Fibroblast of peridontal ligament (primary cell): ENCODE measurements around the gene RPS6KA2.
"Not testable (repeated sequence)": the region's sequence is repeated elsewhere in the genome, so short reads cannot be mapped to it uniquely, and the experiment has no call there.

ENCODE experiments used
- DNase-seq: peaks from one replicate; pipeline ENCODE4 v3.0.0-alpha.2; 2010; ENCODE audit errors: extremely low read depth

The RPS6KA2 gene

DNA sequence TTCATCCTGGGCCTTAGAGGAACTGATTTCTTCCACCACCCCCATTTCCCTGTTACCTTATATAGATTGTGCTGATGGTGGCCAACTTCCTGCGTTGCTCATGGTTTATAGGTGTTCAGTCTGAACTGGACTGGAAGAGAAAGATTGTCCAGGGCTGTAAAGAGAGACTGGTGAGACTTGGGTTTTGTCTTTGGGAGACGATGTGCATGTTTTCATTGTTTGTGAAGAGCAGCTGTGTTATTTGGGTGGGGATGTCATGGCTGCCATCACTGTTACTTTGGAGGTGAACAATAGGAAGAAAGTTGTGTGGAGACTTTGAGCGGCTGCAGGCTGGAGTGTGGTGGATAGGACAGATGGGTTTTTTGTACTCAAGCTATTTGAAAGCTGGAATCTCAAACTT lies 228.7 kb downstream of the RPS6KA2 start:
- DNase-seq: no peak

DNA sequence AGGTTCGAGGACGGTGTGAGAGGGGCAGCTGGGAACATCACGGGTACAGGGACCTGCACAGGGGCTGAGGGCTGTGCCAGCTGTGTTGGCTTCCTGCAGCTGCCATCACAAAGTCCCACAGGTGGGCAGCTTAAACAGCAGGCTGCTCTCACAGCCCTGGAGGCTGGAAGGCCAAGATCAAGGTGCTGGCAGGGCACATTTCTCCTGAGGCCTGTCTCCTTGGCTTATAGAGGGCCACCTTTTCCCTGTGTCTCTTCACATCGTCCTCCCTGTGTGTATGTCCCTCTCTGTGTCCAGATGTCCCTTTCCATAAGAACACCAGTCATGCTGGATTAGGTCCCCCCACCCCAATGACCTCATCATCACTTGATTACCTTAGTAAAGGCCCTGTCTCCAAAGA lies 229.2 kb downstream of the RPS6KA2 start:
- no peak for DNase-seq

DNA sequence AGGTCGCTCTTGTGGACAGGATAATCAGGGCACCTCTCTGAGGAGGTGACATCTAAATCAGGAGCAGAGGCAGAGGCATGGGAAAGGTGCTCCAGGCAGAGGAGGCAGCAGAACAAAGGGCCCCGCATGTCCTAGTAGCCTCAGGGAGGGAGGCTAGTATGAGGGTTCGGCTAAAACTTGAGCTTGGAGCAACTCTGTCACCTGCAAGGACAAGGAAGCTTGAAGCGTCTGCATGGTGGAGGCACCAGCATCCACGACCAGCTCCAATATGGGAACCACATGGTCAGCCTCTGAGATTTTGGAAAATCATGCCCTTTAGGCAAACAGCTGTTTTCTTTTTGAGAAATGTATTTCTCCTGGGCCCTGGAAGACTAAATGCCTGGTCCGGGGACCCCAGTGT lies 231.3 kb downstream of the RPS6KA2 start:
- no peak for DNase-seq

DNA sequence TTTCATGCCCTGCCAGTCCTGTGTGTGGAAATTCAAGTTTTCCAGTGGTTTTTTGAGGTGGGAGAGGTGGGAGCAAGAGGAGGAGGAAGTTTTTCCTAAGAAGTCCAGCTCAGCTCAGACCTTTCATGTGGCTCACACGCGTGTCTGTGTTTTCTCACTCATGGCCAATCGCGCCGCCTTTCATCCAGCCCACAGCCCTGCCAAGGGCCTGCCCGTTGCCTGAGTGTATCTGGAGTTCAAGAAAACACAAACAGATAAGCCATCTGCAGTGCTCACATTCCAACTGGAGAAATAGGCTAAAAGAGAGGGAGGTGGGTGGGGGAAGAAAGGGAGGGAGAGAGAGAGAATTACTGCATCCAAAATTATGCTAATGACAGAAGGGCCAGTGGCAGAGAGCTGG lies 231.7 kb downstream of the RPS6KA2 start:
- DNase-seq: no peak

DNA sequence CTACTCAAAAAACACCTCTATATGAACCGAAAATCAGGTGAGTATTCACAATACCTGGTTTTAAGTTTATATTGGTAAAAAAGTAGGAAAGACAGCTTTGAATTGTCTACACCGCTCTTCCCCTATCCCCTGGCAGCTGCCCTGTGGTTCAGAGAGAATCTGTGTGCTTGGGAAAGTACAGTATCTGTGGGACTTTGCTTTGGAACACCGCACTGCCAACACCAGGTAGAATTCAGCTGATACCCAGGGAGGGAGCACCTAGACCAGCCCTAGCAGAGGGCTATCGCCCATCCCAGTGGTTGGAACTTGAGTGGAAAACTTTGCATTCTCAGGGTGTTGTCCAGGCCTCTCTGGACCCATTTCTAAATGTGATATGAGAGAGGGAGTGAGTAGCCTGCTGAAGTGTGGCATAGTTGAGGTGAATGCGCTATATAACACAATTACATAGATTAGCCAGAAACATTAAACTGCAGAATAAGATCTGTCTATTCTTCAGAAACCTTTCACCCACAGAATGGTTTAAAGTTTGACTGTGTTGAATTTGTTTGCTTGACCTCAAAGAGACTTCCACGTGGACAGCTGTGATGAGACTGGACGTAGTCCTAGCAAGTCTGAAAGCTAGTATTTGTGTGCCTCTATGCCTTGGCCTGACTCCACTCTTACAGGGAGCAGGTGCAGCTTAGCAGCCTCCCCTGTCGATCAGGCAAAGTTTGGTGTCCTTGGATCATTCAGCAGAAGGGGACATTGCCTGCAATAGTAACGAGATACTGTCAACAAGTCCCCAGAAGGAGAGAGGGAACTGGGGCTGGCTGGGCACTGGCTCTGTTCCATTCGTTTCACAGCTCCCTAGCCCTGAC lies 232.8 kb downstream of the RPS6KA2 start:
- DNase-seq: no peak

DNA sequence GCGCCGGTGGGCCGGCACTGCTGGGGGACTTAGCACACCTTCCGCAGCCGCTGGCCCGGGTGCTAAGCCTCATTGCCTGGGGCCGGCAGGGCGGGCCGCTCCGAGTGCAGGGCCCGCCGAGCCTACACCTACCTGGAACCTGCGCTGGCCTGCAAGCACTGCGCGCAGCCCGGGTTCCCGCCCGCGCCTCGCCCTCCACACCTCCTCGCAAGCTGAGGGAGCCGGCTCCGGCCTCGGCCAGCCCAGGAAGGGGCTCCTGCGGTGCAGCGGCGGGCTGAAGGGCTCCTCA lies 233.6 kb downstream of the RPS6KA2 start:
- no peak for DNase-seq

DNA sequence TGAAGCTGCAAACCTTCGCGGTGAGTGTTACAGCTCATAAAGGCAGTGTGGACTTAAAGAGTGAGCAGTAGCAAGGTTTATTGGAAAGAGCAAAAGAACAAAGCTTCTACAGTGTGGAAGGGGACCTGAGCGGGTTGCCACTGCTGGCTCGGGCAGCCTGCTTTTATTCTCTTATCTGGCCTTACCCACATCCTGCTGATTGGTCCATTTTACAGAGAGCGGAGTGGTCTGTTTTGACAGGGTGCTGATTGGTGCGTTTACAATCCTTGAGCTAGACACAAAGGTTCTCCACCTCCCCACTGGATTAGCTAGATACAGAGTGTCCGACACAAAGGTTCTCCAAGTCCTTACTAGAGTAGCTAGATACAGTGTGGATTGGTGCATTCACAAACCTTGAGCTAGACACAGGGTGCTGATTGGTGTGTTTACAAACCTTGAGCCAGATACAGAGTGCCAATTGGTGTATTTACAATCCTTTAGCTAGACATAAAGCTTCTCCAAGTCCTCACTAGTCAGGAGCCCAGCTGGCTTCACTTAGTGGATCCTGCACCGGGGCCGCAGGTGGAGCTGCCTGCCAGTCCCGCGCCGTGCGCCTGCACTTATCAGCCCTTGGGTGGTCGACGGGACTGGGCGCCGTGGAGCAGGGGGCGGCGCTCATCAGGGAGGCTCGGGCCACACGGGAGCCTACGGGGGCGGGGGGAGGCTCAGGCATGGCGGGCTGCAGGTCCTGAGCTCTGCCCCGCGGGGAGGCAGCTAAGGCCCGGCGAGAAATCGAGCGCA lies 234.1 kb downstream of the RPS6KA2 start:
- not testable (repeated sequence) for DNase-seq

DNA sequence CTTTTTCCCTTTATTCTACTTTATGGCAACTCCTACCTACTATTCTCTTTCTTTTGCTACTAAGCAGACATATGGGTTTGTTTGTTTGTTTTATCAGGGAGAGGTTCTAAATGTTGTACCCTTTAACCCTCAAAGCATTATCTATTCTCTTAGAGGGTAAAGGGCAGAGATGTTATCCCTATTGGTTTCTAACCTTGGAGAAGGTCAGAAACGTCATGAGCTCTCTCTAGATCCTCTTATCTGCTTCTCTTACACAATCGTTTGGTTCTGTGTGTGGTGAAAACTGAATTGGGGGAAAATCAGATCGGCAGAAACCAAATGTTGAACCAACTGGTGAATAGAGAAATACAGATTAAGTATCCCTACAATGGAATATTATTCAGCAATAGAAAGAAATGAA lies 237.9 kb downstream of the RPS6KA2 start:
- DNase-seq: no peak

DNA sequence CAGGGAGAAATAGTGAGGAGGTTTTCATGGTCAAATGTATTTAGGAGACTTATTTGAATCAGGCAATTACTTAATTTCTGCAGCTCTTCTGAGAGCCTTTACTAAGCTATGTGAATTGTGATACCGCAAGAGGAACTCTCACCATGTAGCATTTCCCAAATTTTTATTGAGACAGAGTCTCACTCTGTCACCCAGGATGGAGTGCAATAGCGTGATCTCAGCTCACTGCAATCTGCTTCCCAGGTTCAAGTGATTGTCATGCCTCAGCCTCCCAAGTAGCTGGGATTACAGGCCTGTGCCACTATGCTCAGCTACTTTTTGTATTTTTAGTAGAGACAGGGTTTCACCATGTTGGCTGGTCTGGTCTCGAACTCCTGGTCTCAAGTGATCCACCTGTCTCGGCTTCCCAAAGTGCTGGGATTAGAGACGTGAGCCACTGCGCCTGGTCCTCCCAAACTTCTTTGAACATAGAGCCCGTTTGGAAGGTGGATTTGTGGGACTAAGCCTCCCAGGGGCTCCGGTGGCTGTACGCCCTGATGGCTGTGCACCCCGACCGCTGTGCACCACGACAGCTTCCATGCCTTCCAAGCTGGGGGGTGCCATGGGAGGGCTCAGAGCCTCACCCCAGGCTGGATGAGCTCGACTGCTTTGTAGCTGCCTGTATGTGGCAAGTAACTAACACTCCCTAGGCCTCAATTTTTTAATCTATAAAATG lies 238.6 kb downstream of the RPS6KA2 start:
- DNase-seq: no peak

DNA sequence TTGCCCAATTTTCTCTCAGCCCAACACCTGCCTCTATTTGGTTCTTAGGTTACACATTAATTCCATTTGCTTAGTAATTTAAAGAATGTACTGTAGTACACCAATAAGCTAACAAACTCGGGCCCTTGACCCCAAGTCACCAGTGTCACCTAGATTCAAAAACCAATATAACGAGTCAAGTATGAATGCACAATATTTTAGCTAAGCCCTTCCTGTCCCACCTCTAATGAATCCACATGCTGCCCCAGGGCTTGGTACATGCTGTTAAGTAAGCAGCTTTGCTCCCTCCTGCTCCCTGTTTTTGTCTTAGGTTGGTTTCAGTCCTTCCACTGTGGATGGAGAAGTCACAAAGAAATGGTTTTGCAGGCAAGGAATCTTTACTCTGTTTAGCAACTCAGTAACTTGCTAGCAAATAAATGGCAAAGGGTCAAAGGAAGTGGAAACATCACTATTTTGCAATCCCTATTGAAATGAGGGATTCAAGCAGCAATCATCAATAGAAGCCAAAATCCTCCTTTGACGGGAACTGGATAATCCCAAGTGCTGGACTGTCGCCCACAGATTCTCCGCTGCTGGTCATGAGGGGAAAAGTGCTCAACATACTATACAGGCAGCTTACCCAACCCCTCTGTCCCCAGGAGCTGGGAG lies 239.3 kb downstream of the RPS6KA2 start:
- DNase-seq: no peak

DNA sequence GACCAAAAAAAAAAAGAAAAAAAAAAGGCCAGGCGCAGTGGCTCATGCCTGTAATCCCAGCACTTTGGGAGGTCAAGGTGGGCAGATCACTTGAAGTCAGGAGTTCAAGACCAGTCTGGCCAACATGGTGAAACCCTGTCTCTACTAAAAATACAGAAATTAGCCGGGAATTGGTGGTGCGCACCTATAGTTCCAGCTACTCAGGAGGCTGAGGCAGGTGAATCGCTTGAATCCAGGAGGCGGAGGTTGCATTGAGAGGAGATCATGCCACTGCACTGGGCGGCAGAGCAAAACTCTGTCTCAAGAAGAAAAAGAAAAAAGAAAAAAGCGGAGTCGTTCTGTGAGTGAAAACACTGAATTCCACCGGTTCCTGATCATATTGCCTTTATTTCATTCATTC lies 240.0 kb downstream of the RPS6KA2 start:
- not testable (repeated sequence) for DNase-seq

DNA sequence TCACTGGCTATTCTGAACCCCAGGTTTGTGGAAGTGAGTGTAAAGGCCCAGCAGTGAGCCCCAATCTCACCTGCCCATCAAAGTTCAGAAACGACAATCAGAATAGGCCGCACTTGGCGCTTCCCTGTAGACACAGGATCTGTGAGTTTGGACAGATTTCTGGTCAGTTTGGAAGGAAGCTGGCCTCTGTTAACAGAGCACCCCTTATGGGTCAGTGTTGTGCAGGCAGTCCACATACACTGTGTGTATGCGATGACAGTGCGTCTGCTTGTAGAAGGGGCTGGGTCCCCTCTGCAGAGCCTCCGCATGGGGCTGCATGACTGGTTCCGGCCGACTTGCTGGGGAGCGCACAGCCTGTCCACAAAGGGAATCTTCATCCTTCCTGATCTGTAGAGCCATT lies 240.9 kb downstream of the RPS6KA2 start:
- no peak for DNase-seq

DNA sequence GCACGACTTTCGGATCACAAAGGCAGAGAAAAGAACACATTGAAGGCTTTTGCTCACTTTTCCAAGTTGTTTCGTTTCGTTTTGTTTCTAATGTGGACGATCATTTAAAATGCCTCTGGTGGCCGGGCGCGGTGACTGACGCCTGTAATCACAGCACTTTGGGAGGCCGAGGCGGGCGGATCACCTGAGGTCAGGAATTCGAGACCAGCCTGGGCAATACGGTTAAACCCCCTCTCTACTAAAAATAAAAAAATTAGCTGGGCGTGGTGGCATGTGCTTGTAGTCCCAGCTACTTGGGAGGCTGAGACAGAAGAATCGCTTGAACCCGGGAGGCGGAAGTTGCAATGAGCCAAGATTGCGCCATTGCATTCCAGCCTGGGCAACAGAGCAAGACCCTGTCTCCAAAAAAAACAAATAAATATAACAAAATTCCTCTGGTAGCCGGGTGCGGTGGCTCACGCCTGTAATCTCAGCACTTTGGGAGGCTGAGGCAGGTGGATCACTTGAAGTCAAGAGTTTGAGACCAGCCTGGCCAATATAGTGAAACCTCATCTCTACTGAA lies 243.2 kb downstream of the RPS6KA2 start:
- DNase-seq: not testable (repeated sequence)

DNA sequence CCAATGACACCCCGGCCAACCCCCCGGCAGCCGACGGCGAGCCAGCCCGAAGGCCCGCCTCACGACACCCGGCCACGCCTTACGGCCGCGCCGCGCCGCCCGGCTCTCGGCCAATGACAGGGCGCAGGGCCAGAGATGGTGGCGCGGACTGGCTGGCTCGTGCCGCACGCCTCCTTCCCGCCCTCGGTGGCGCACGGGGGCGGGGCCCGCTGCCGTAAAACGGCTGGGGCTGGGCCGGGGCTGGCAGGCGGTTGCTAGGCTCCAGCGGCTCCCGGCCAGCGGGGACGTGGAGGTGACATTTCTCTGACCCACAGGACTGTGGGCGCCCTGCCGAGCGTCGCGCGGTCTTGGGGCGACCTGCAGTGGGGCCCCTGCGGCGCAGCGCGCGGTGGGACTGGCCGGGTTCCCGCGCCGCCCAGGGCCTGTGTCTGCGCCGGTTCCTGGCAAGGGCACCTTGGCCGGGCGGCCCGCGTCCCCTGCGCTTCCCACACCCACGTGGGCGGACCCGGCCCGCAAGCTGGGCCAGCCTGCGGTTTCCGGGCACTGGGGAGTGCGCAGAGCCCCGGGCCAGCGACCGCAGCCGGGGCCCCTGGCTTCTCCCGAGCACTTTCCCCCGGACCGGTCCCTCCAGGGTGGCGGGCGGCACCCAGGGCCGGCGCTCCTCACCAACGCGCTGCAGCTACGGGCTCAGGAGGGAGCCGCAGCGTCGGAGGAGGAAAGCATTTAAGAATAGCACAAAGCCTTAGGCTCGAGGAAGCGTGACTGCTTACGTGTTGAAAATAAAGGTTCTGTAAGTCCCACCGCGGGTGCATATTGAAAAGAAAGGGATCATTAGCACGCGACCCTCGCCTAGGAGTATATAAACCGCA lies 243.9 kb downstream of the RPS6KA2 start, which contains the start of gene MPC1:
Gene MPC1, minus strand, starts transcription at position 8 of the 869 bp plus-strand sequence. CDS start 64 bp downstream, outside the sequence.
- DNase-seq: peak; percentile 88

DNA sequence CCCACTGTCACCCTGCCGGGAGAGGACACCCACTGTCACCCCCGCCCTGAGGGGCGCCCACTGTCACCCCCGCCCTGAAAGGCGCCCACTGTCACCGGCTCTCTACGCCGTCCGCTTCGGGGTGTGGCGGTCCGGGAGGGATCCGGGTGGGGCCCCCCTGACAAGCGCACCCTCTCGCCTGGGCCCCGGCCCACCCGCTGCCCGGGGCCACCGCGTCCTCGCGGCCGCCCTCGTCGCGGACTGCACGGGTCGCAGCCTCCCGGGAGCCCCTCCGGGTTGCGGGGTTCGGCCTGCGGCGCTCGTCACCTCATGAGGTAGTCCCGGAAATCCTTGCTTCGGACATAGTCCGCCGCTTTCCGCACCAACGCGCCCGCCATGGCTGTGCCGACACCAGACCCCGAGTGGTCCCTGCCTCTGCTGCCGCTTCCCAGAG lies 244.5 kb downstream of the RPS6KA2 start:
- no peak for DNase-seq

DNA sequence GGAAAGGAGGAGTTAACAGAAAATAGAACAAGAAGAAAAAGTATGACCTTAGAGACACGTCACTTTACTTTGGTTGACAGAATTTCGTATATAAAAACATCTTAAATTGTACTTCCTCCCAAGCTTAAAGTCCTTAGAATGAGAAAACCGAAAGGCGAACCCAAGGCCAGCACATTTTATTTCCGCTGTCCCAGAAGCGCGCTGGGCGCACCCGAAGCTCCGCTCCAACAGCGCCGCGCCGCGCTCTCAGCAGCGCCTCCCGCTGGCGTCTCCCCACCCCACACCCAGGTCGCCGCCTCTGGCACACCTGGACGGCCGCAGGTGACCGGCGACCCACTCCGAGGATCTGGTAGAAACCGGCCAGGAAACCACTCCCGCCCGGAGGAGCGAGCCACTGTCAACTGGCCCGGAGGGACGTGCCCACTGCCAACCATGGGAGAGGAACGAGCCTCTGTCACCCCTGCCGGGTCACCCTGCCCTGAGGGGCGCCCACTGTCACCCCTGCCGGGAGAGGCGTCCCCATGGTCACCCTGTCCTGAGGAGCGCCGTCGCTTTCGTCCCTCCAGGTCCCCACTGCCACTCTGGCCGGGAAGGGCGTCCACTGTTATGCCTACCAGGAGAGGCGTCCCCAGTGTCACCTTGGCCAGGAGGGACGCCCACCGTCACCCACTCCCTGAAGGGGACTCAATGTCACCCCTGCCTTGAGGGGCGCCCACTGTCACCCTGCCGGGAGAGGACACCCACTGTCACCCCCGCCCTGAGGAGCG lies 245.1 kb downstream of the RPS6KA2 start:
- DNase-seq: peak; percentile 58

DNA sequence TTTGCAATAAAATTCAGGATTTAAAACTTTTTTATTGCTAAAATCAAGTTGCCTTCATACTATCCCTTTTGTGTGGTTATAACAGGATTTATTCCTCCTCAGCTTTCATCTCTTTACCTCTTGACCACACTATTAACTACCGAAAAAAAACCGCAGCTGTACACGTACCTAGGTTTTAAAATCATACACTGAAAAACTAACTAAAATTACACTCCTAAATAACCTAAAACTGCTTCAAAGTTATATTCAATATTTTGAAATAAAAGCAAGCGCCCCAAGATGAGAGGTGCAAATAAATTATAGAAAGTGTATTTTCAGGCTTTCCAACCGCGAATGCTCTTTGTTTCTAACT lies 245.7 kb downstream of the RPS6KA2 start:
- no peak for DNase-seq

DNA sequence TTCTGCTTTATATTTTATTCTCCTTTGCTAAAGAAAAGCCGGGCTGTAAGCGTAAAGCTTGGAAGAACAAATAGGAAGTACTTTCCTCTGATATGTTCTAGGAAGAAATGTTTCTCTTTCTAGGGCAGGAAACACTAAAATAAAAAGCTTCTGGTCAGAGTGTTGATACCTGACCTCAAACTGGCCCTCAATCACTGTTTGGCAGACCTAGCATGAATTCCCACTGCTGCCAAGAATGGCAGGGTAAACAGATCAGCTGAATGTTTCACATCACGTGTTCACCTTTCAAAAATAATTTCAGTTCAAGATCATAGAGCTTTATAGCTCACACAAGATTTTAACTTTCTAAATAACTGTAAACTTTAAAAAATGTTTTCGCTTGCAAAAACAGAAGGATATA lies 247.3 kb downstream of the RPS6KA2 start:
- no peak for DNase-seq

DNA sequence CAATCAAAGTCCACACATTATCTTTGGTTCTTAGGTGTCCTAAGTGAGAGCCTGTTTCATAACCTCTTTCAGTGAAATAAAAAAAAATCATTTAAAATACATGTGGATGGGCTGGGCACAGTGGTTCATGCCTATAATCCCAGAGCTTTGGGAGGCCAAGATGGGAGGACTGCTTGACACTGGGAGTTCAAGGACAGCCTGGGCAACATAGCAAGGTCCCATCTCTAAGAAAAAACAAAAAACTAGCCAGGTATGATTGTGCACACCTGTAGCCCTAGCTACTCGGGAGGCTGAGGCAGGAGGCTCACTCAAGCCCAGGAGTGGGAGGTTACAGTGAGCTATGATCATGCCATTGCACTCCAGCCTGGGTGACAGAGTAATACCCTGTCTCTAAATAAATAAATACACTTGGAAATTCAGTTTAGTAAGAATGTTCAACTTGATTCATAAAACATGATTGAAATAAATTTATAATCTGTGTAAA lies 247.9 kb downstream of the RPS6KA2 start:
- DNase-seq: no peak

DNA sequence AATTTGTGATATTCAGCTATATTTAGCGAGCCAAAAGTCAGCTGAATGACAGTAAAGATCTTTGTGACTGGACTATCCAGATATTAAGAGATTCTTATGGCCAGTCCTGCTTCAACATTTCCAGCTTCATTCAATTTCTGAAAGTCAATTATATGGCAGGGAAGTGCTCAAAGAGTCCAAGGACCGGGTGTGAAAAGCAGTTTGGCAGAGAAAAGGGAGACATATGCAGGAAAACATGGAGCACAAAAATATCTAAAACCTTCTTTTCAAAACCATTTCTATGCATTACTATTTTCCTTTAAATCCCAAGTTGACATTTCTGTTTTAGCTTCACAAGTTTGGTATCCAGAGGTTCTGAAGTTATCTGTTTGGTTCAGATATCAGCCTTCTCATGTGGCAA lies 249.3 kb downstream of the RPS6KA2 start:
- no peak for DNase-seq
